Measurements from ENCODE around the gene SYT17. TPM values are rescaled to one million over a fixed set of nuclear protein-coding genes. Genes with fewer than 3 reads are reported as not detected.
A peak's percentile ranks its signal among the peaks of the same experiment; 100 is the strongest.

SYT17 gene
- total and polyA plus RNA-seq, 2 experiments from 2014 or later = 6.7 to 6.9 TPM

DNA sequence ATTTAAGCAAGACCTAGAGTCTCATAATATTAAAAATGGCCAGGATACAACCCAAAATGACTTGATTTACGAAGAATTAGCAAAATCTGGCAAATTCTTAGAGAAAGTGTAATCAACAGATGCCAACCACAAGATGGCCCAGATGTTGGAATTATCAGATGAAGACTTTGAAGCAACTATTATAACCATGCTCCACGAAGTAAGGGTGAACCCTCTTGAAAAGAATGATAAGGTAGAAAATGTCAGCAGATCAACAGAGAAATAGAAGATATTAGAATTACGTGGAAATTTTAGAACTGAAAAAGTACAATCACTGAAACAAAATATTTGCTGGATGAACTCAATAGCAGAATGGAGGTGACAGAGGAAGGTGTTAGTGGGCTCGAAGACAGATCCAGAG is 67.4 kb downstream of the SYT17 start:
- Histone ChIP-seq H3K4me2 (no peak overlapping the region), H3K9me2 (replicated peaks; ENCODE audit: insufficient read depth) (no peaks in the 10 kb centered on the region), H3K27me3 (no peaks in the 10 kb centered on the region), H3K4me3 (no peak overlapping the region), H3K9me3 (ENCODE audit: low read depth) (no peaks in the 10 kb centered on the region), H4K20me1 (ENCODE audit: insufficient read depth, poor library complexity, severe bottlenecking) (no peaks in the 10 kb centered on the region), H3K4me1 (ENCODE audit: insufficient read depth) (peaks cover 5% of the 10 kb centered on the region), H3K27ac (peak overlapping the region; percentile 69), H2AFZ (no peak overlapping the region), H3K79me2 (no peaks in the 10 kb centered on the region), H3K36me3 (replicated peaks; ENCODE audit: insufficient read depth, low read depth) (no peaks in the 10 kb centered on the region)
- TF ChIP-seq EZH2phosphoT487 (IDR thresholded peaks at IDR 0.05; ENCODE audit: low read depth, severe bottlenecking, unreplicated experiment) (no peak), EZH2 (IDR thresholded peaks at IDR 0.05; ENCODE audit: borderline replicate concordance) (no peak)
- TF ChIP-seq, protein P1, sequence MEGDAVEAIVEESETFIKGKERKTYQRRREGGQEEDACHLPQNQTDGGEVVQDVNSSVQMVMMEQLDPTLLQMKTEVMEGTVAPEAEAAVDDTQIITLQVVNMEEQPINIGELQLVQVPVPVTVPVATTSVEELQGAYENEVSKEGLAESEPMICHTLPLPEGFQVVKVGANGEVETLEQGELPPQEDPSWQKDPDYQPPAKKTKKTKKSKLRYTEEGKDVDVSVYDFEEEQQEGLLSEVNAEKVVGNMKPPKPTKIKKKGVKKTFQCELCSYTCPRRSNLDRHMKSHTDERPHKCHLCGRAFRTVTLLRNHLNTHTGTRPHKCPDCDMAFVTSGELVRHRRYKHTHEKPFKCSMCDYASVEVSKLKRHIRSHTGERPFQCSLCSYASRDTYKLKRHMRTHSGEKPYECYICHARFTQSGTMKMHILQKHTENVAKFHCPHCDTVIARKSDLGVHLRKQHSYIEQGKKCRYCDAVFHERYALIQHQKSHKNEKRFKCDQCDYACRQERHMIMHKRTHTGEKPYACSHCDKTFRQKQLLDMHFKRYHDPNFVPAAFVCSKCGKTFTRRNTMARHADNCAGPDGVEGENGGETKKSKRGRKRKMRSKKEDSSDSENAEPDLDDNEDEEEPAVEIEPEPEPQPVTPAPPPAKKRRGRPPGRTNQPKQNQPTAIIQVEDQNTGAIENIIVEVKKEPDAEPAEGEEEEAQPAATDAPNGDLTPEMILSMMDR (IDR thresholded peaks at IDR 0.05; ENCODE audit: poor library complexity) = no peak
- 91% methylated on average over 4 of the region's 4 CpGs for WGBS (ENCODE audit: low lambda C conversion rate, missing lambda C conversion rate)
- no peak for DNase-seq (ENCODE audit: low spot score)

DNA sequence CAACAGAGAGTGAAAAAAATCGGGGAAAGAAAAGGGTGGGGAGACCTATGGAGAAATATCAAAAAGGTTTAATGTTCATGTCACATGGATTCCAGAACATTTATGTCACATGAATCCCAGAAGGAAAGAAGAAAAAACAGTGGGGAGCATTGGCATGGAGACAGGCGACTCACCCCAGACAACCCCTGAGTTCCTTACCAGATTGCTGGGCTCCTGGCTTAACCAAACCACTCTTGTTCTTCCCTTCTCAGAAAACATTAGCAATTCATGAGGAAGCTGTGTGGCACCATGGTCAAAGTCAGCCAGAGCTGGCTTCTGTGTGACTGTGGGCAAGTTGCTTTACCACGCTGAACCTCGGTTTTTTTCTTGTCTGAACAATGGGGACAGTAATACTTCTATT is 67.8 kb downstream of the SYT17 start:
- Histone ChIP-seq H2AFZ (no peak overlapping the region), H3K9me2 (replicated peaks; ENCODE audit: insufficient read depth) (no peaks in the 10 kb centered on the region), H3K9me3 (ENCODE audit: low read depth) (no peaks in the 10 kb centered on the region), H4K20me1 (ENCODE audit: insufficient read depth, poor library complexity, severe bottlenecking) (no peaks in the 10 kb centered on the region), H3K79me2 (no peaks in the 10 kb centered on the region), H3K36me3 (replicated peaks; ENCODE audit: insufficient read depth, low read depth) (no peaks in the 10 kb centered on the region), H3K4me1 (ENCODE audit: insufficient read depth) (peaks cover 5% of the 10 kb centered on the region), H3K4me2 (no peak overlapping the region), H3K27me3 (no peaks in the 10 kb centered on the region), H3K27ac (peak overlapping the region; percentile 69), H3K4me3 (no peak overlapping the region)
- TF ChIP-seq EZH2phosphoT487 (IDR thresholded peaks at IDR 0.05; ENCODE audit: low read depth, severe bottlenecking, unreplicated experiment) (no peak), EZH2 (IDR thresholded peaks at IDR 0.05; ENCODE audit: borderline replicate concordance) (no peak)
- TF ChIP-seq, protein P1 (IDR thresholded peaks at IDR 0.05; ENCODE audit: poor library complexity) = no peak
- no peak for DNase-seq (ENCODE audit: low spot score)
- WGBS (ENCODE audit: low lambda C conversion rate, missing lambda C conversion rate) = 96% methylated on average over 4 of the region's 4 CpGs

GRCh38 chr16:19236561-19237209 is 68.6 kb downstream of the SYT17 start:
- no peak overlapping the region for H3K4me2 ChIP-seq
- no peak overlapping the region for H3K4me3 ChIP-seq
- TF ChIP-seq, protein P1 (IDR thresholded peaks at IDR 0.05; ENCODE audit: poor library complexity) = no peak
- no peak for TF ChIP-seq EZH2 (IDR thresholded peaks at IDR 0.05; ENCODE audit: borderline replicate concordance)
- no peak for TF ChIP-seq EZH2phosphoT487 (IDR thresholded peaks at IDR 0.05; ENCODE audit: low read depth, severe bottlenecking, unreplicated experiment)
- no peaks in the 10 kb centered on the region for H3K9me2 ChIP-seq (replicated peaks; ENCODE audit: insufficient read depth)
- no peak overlapping the region for H2AFZ ChIP-seq
- peak overlapping the region; percentile 93 for H3K27ac ChIP-seq
- H3K9me3 ChIP-seq (ENCODE audit: low read depth) = no peaks in the 10 kb centered on the region
- 58% methylated on average over 4 of the region's 4 CpGs for WGBS (ENCODE audit: low lambda C conversion rate, missing lambda C conversion rate)
- peaks cover 5% of the 10 kb centered on the region for H3K4me1 ChIP-seq (ENCODE audit: insufficient read depth)
- no peaks in the 10 kb centered on the region for H3K36me3 ChIP-seq (replicated peaks; ENCODE audit: insufficient read depth, low read depth)
- DNase-seq (ENCODE audit: low spot score) = peak; percentile 73
- H3K27me3 ChIP-seq = no peaks in the 10 kb centered on the region
- no peaks in the 10 kb centered on the region for H3K79me2 ChIP-seq
- no peaks in the 10 kb centered on the region for H4K20me1 ChIP-seq (ENCODE audit: insufficient read depth, poor library complexity, severe bottlenecking)

Data from hepatocyte (in vitro differentiated cells).